Kidney capillary endothelial cell (primary cell): ENCODE measurements around the gene STAG1.
"Not testable (repeated sequence)": the region's sequence is repeated elsewhere in the genome, so short reads cannot be mapped to it uniquely, and the experiment has no call there.

Experiments
- DNase-seq: peaks from one replicate; pipeline ENCODE4 v3.0.0-alpha.2; 2018; ENCODE audit warnings: low spot score

STAG1 gene

DNA sequence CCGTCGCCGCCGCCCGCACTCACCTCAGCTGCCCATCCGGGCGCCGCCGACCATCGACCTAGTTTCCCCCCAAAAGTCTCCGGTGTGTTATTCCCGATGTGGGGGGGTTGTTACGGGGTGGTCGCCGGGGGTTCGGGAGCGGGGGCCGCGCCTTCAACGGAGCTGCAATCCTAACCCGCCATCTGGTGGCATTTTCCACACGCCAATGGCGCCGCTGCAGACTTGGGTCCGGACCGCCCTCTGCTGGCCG, at the start of gene STAG1:
Gene STAG1 (minus strand): TSS at position 207 of the 250 bp plus-strand sequence. CDS start 121,480 bp downstream, outside the sequence.
- DNase-seq, result no peak

DNA sequence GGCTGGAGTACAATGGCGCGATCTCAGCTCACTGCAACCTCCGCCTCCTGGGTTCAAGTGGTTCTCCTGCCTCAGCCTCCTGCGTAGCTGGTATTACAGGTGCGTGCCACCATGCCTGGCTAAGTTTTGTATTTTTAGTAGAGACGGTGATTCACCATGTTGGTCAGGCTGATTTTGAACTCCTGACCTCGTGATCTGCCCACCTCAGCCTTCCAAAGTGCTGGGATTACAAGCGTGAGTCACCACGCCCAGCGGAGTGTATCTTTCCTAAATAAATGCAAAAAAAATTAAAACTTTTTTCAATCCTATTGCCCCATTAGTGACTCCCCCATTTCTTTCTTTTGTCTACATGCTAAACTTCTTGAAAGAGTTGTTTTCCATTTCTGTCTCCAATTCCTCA, 49.0 kb upstream of the STAG1 start:
- DNase-seq, result not testable (repeated sequence)

DNA sequence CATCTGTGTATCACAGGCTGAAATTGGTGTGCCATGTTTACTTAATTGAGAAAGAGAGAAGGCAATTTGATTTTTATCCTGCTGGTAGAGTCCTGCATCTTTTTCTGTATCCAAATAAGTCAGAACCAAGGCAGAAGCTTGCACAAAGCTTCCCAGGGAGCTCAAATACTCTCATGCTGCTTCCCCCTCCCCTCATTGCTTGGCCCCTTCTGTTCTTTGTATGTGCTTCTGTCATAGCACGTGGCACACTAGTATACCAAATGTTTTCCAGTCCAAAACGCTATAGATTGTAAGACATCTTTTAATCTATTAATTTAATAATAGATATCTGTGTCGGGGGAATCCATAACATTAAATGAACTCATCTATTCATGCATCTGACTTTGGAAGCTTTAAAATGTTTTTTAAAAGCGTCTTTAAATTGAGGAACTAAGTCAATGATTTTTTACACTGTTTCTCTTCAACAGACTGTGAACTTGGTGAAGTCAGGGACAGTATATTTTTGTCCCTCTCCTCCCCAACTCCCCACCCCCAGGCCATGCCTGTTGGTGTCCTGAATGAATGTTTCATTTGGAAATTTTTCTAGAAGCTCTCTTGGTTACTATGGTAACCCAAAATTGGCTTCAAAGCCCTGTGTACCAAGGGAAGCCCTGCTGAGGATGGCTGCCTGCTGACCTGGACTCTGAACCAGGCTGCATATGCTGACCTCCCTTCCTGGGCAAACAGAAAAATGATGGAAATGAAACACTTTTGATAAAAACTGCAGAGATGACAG, 40.6 kb upstream of the STAG1 start:
- no peak for DNase-seq

DNA sequence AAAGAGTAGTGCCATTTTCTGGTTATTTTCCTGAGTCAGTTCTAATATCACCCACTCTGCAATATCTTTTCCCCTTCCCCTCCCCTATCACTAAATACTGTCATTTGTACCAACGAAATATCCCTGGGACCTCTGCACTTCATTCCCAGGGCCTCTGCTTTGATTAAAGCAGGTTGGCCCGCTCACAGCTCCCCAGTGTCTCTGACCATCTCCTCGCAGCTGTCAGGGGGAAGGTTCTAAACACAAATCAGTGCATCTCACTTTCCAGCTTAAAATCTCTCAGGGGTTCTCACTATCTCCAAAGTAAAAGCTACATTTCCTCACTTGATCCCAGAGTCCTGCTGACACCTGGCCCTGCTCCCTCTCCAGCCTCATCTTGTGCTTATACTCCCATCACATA, 38.6 kb upstream of the STAG1 start:
- DNase-seq, result no peak

DNA sequence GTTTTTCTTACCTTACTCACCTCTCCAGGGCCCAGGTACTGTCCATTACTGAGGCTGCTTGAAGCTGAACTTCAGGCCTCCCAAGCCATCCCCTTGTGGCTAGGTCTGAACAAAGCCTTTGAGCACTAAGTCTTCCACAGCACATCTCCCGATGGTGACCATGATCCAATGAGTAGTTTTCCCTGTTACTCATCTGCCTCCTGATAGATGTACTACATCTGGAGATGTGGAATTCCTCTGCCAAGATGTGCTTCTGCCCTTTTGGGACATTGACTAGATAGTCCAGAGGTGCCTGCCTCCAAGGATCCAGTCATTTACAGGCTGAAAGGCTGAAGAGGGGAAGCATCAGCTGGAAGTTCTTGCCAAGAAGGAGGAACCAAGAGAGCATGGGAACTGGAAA, 37.8 kb upstream of the STAG1 start:
- DNase-seq, result no peak

DNA sequence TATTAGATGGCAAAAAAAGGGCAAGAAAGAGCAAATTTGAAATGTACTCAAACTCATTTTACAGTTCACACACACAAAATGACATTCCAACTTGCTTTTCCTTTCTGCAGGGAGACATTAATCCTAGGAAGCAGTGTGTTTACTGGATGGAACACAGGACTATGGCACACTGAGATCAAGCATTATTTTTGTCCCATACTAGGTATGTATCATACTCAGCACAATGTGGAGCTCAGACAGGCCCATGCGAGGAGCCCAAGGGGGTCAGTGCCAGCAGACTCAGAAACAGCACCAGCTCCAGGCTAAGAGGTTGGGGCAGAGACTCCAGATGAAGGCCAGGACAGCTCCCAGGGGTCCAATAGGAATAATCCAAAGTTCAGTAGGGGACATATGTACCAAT, 36.0 kb upstream of the STAG1 start:
- DNase-seq, result no peak

DNA sequence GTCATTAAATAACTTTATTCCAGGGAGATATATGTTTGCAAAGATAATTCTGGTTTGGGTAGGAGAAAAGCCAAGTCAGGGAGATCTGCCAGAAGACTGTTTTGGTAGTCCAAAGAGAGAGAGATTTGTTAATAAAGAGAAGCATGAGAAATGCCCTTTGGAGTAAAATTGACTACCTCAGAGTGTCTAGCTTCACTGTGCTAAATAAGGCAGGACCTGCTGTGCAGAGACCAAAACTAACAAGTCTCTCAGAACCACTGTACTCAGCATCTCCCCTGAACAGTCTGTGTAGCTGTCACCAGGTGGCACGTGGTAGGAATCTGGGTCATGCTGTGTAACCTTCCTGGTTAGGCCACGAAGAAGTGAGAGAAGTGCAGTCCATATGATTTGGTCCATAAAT, 35.2 kb upstream of the STAG1 start:
- no peak for DNase-seq

DNA sequence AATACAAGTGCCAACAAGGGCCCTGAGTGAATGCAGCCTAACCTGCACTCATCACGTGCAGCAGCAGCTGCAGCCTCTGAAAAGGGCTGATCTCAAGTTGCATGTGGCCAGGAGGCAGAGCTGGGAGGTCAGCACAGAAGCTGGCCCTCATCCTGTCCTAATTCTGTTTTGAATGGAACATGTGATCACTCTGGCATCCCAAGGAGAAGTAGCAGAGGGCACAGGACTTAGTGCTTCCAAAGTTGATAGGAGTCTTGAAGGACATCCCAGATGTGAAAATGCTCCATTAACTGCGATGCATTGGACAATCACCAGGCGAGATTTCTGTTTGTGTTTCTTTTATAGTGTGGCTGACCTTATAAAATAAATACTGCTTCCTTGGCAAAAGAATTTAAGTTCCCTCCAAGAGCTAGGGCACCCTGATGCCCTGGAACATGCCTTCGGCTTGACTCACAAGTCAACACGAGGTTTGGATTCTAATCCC, 31.6 kb upstream of the STAG1 start:
- DNase-seq, result no peak

DNA sequence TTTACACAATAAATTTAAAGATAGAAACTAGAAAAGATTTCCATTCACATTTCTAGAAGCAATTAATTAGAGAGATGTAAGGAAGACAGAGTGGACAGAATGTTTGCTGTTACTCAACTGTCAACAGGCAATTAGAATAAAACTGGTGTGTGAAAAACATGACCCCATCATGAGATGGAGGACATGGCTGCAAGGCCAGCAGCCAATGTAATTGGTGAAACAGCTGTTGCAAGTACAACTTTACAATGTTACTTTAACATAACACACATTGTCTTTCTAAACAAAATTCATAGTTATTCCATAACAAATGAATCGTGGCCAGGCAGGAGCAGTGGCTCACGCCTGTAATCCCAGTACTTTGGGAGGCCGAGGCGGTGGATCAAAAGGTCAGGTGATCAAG, 28.6 kb upstream of the STAG1 start:
- no peak for DNase-seq

DNA sequence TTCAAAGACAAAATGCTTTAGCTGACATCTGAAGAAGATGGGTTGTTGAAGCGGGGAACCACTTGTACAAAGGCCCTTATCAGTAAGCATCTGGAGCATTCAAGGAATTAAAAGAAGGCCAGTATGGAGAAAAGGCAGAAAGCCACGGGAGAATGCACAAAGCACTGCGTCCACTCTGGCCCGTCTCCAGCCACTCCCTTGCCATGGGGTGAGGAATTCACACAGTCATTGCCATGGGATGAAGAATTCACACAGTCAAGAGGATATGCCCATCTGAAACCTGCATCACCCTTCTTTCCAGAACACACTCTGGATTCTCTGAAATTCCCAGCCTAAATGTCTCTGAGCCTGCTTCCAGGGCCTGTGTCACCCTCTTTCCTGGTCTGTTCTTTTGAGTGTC, 26.7 kb upstream of the STAG1 start:
- no peak for DNase-seq

DNA sequence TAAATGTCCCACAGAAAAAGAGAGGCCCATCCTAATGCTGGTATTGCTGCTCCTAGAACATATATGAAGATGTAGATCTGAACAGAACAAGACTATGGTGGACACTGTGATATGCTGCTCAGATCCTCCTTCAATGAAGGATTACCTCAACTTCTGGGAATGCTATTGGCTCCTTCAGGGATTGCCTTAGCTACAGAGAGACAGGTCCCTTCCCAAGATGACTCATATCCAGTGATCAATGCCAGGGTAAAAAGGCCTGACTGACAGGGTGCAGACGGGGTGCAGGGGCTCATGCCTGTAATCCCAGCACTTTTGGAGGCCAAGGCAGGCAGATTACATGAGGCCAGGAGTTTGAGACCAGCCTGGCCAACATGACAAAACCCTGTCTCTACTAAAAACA, 20.5 kb upstream of the STAG1 start:
- DNase-seq, result no peak

DNA sequence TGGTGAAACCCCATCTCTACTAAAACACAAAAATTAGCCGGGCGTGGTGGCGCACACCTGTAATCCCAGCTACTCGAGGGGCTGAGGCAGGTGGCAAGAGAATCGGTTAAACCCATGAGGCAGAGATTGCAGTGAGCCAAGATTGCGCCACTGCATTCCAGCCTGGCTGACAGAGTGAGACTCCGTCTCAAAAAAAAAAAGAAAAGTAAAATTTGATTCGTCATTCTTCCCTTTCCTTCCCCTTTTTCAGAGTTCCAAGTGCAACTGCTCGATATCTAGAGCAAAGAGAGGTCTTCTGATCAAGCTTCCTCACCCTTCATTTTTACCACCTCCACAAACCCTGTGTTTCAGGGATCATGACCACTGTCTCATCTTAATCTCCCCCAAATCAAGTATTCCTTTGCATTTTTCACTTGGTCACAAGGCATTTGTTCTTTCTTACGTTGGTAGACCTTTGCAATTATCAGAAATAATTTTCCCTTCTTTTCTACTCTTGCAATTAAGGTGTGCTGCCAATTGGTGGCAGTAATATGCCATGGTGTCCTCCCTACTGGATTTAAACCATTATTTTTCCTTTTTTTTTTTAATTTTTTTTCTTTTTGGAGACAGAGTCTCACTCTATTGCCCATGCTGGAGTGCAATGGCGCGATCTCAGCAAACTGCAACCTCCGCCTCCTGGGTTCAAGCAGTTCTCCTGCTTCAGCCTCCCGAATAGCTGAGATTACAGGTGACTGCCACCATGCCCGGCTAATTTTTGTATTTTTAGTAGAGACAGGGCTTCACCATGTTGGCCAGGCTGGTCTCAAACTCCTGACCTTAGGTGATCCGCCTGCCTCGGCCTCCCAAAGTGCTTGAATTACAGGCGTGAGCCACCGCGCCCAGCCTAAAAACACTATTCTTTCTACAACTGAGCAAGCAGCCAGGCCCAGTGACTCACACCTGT, 6.3 kb upstream of the STAG1 start:
- not testable (repeated sequence) for DNase-seq

DNA sequence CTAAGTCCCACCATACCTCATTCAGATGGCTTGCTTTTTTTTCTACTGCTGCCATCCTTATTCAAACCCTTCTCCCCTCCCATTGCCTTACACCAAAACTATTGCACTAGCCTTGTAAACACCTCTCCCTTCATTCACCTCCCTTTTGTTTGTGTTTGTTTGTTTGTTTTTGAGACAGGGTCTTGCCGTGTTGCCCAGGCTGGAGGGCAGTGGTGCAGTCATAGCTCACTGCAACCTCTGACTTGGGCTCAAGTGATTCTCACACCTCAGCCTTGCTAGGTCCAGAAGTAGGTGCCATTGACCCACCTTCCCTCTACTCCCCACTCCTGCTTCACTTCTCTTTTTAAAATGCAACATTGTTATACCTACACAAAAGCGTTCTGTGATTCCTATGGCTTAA, 3.0 kb upstream of the STAG1 start:
- DNase-seq, result no peak

DNA sequence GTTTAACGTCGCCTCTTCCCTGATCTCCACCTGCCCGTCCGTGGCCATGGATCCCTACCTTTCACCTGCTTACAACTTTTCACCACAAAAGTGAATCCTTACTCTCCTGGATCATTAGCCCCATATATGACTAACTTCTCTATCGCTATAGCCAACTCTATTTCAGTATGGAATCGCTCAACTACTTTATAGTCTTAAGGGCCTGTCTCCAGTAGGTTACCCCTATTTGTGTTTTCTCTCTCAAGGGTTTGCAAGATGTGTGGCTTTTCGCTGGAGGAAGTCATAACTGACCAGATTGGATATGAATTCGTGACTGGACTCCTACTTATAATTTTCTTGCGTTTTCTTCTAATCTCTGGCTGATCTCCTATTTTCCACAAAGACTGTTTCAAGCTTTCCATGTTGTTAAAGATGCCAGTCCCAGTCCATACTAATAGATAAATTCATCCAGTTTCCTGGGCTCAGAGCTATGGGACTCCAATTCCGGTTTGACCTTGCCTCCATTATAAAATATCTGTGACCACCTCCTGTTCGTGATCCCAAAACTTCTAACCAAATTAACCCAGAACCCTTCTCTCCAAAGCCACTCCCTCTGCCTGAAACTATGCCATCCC, 1.3 kb upstream of the STAG1 start:
- no peak for DNase-seq

DNA sequence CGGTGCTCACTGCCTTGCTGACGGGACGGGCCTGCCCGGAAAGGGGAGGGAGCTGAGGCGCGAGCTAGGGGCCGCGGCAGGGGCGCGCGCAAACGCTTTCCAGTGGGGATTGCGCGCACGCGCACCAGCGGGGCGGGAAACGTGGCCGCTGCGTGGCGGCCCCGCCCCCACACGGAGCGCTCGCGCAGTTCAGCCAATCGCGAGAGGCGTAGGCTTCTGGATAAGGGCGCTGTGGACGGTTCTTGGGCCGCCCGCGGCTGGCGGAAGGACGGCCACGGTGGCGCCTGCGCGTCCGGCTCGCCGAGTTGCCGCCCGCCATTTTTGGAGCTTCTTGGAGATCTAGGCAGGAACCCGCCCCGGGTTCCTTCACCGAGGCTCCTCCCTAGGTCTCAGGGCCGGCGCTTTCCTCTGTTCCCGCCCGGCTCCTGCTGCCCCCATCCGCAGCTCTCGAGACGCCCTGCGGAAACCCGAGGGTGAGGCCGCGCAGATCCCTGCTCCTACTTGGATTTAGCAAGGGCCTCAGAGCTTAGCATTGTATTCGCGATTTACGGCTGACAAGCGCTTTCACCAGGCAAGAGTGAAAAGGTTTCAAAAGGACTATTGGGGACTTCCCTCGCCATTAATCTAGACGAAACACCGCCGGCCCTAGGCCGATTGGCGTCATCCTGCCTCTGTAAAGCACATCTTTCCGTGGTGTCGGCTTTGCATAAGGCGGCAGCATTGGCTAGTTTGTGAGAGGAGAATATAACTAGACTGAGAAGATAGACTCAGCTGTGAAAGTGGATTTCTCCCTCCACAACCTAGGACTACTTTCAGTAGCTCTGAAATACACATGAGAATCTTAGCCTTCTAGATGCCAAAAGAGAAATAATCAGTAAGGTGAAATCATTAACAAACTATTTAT, 496 bp upstream of the STAG1 start:
- DNase-seq, result peak; percentile 99

DNA sequence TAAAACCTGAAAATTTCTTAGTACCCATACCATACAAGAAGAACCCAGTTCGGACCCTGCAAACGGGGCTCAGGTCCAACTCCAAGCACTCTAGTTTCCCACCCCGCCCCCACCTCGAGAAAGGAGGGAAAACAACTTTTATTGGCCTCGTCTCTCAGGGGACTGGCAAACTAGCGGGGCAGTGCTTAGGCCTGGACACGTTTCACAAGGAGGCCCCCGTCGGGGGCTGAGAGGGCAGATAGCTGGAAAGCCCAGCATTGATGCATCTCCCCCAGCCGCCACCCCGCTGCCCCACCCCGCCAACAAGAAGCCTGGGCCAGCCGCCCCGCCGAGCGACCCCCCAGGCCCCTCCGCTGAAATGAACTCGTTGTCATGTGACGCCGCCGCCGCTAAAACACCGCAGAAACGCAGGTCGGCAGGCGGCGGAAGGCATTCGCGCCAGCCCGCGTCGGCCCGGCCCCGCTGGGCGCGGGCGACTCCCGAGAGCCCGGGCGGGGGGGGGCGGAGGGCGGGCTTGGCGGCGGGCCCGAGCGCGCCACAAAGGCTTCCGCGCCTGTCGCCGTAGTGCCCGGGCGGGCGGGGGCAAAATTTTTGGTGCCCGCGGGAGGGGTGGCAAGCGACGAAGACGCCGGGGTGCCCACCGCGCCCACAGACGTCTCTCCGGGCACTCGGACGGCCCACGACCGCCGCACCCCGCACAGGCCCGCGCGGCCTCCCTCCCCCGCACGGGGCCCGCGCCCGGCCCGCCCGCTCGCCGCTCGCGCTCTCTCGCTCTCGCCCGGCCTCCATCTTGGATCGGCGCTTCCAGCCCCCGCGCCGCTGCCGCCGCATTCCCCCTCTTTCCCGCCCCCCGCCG, 634 bp downstream of the STAG1 start:
- peak; percentile 46 for DNase-seq

DNA sequence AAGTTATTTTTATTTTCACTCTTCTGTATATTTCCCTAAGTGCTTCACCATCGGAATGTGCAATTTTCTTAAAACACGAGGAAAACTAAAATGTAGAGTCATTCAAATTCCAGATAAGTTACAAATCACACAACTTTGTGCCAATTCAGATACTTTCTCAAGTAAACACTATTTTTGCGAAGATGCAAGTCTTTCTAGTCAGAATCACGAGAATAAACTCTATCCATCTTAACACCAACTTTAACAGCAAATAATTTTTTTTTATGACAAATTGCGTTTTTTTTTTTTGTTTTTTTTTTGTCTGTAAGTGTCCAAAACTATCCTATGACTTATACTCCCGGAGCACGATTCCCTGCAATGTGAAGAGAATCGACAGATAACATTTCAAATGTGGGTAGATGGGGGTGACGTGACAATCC, 1.3 kb downstream of the STAG1 start:
- peak; percentile 24 for DNase-seq

DNA sequence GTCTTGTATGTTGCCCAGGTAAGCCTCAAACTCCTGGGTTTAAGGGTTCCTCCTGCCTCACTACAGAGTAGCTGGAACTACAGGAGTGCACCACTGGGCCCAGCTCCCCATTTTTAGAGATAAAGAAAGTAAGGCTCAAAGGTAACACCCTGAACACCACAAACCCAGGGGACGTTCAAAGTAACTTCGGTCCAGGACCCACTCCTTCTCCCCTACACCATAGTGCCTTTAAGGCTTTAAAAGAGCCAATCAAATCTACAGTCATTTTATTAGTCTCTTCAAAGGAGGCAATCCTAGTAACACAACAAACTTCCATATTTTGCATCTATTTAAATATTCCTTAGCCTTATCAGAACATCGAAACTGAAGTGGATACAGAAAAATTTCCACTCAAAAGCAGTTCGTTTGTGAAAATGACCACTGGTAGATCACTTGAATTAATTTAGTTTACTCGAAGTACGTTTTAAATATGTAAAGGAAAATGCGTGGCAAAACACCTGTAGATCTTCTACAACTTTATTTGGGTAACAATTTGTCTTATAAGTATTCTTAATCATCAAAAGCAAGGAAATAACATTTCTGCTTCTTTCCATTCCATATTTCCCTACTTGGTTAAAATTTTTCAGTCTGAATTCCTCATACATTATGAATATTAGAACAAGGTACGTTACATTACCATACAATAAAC, 1.8 kb downstream of the STAG1 start:
- no peak for DNase-seq

DNA sequence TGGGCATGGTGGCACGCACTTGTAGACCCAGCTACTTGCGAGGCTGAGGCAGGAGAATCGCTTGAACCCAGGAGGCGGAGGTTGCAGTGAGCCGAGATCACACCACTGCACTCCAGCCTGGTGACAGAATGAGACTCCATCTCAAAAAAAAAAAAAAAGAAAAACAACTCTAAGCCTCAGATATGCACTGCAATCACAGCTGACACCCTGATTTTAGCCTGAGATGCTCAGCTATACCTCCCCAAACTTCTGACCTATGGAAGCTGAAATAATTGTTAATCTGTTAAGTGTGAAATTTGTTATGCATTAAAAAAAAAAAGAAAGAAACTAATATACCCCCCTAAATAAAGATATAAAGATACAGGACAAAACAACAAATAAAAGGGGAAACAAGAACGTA, 2.6 kb downstream of the STAG1 start:
- not testable (repeated sequence) for DNase-seq

DNA sequence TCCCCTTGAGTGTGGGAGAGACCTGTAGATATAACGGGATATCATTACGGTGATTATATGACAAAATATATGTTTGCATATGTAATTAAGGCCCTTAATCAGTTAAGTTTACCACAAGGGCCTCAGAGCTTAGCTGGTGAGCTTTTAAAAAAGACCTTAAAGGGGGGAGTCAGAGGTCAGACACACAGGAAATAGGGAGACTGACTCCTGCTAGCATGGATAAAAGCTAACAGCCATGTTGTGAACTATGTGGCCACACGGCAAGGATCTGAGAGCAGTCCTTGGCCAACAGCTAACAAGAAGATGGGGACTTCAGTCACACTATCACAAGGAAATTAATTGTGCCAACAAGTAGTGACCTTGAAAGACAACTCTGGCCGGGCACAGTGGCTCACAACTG, 3.1 kb downstream of the STAG1 start:
- no peak for DNase-seq
